PFSK-1 (cell line): ENCODE data around the gene INS.

ENCODE experiments used
- FOXP2 ChIP-seq: optimal IDR thresholded peaks from 2 replicates; pipeline ENCODE3; 2011; ENCODE audit warnings: borderline replicate concordance, control low read depth, inconsistent platforms; ENCODE audit not compliant: insufficient read depth; ENCODE audit errors: extremely low read length, extremely low read depth
- POLR2AphosphoS5 ChIP-seq: IDR thresholded peaks from 2 replicates; pipeline ENCODE4 v1.6.1; 2012; ENCODE audit warnings: low read depth, mild to moderate bottlenecking, control low read depth, low read length, moderate library complexity
- SIN3A ChIP-seq: IDR thresholded peaks from 2 replicates; pipeline ENCODE4 v1.6.1; 2012; ENCODE audit warnings: mild to moderate bottlenecking, low read length, moderate library complexity, borderline replicate concordance; ENCODE audit not compliant: insufficient read depth
- TAF1 ChIP-seq: IDR thresholded peaks from 2 replicates; pipeline ENCODE4 v1.6.1; 2012; ENCODE audit warnings: low read length, control low read depth, borderline replicate concordance; ENCODE audit not compliant: insufficient read depth
- TF ChIP-seq, protein P1 (sequence below), 2 experiments: IDR thresholded peaks; 2 replicates each; pipeline versions ENCODE4 v1.6.1 to v1.8.0; 2011 to 2012; ENCODE audit warnings: low read depth in 2 of 2, low read length in 2 of 2, control low read depth in 1 of 2, inconsistent platforms in 1 of 2, mild to moderate bottlenecking in 1 of 2, moderate library complexity in 1 of 2; ENCODE audit not compliant: insufficient read depth in 1 of 2

INS gene

DNA sequence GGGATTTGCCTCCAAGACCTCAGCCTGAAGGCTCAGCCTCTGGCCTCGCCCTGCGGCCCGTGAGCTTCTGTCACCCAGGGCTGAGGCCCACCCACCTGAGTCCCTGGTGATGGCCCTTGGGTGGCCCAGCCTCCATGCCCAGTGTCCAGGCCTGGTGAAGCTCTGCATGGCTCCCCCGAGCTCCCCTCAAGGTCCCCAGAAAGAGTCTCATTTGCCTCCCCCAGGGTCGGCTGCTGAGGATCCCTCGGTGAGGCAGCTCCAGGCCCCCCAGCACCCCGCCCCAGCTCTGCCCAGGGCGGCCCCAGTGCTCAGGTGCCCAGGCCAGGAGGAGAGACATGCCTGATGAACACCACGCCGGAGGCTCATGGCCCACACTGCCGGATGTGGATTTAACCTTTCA is 12.8 kb upstream of the INS start:
- TF ChIP-seq POLR2AphosphoS5: no peak
- TF ChIP-seq, protein P1, sequence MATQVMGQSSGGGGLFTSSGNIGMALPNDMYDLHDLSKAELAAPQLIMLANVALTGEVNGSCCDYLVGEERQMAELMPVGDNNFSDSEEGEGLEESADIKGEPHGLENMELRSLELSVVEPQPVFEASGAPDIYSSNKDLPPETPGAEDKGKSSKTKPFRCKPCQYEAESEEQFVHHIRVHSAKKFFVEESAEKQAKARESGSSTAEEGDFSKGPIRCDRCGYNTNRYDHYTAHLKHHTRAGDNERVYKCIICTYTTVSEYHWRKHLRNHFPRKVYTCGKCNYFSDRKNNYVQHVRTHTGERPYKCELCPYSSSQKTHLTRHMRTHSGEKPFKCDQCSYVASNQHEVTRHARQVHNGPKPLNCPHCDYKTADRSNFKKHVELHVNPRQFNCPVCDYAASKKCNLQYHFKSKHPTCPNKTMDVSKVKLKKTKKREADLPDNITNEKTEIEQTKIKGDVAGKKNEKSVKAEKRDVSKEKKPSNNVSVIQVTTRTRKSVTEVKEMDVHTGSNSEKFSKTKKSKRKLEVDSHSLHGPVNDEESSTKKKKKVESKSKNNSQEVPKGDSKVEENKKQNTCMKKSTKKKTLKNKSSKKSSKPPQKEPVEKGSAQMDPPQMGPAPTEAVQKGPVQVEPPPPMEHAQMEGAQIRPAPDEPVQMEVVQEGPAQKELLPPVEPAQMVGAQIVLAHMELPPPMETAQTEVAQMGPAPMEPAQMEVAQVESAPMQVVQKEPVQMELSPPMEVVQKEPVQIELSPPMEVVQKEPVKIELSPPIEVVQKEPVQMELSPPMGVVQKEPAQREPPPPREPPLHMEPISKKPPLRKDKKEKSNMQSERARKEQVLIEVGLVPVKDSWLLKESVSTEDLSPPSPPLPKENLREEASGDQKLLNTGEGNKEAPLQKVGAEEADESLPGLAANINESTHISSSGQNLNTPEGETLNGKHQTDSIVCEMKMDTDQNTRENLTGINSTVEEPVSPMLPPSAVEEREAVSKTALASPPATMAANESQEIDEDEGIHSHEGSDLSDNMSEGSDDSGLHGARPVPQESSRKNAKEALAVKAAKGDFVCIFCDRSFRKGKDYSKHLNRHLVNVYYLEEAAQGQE (IDR thresholded peaks at IDR 0.05; ENCODE audit: insufficient read depth in 1 of 2, low read depth in 2 of 2, low read length in 2 of 2): no peak
- TF ChIP-seq FOXP2: no peak
- no peak for TF ChIP-seq SIN3A
- no peak for TF ChIP-seq TAF1

DNA sequence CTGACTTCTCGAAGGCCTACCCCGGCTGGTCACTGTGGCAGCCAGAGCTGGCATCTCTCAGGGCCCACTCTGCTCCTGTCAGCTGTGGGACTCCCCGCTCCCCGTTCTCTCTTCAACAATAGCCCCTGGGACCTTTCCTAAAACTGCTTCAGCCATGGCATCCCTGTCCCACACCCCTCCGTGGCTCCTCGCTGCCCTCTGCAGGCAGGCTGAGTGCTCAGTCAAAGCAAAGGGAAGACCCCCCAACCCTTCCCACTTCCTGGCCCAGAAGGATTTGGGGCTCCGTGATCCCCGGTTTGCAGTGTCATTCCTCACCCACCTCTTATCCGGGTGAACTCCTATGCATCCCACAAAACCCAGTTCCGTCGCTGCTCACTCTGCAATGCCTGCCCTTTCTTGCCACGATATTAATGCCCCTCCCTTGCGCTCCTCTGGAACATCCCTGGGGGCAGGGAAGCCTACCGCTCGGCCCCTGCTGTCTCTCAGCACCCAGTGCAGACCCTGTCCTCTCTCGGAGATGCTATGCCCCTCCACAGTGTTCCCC is 12.2 kb upstream of the INS start:
- TF ChIP-seq POLR2AphosphoS5: no peak
- TF ChIP-seq FOXP2: no peak
- no peak for TF ChIP-seq TAF1
- TF ChIP-seq, protein P1 (IDR thresholded peaks at IDR 0.05; ENCODE audit: insufficient read depth in 1 of 2, low read depth in 2 of 2, low read length in 2 of 2): no peak
- no peak for TF ChIP-seq SIN3A

DNA sequence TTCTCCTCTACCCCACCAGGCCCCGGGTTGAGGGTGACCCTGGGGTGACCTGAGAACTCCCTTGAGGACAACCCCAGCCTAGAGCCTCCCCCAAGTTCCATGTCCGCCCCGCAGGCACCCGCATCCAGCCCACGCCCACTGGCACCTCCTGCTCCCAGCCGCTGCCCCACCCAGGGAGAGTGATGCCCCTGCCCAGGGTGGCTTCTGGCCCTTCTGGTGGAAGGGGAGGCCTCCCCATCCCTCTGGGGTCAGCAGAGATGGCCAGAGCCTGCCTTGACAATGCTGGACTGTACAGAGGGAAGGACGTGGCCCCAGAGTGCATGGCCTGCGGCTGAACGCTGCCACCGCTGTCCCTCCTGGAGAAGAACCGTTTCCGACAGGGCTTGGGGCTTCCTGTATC is 11.7 kb upstream of the INS start:
- TF ChIP-seq TAF1: no peak
- TF ChIP-seq SIN3A: no peak
- TF ChIP-seq POLR2AphosphoS5: no peak
- TF ChIP-seq, protein P1 (IDR thresholded peaks at IDR 0.05; ENCODE audit: insufficient read depth in 1 of 2, low read depth in 2 of 2, low read length in 2 of 2): no peak
- TF ChIP-seq FOXP2: no peak

DNA sequence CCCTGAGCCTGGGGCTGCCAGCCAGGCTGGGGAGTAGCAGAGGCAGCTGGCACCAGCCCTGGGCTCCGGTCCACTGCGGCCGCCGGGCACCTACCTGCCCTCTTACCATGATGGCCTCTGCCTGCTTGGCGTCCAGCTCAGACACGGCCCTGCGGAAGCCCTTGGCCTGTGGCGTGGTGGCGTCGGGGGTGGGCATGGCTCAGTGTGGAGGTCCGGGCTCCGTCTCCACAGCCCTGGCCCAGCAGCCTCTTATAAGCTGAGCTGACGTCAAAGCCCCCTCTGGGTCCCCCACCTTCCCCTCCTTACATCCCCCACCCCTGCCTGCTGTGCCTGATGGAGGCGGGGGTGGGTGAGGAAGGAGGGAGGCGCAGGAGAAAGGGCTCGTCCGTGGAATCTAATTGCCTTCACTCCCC is 10.6 kb upstream of the INS start, which contains the start of gene TH:
TSS of gene TH (minus strand) at position 225 of the 413 bp plus-strand sequence. CDS start at position 196, 29 bp downstream.
- no peak for TF ChIP-seq POLR2AphosphoS5
- TF ChIP-seq TAF1: no peak
- TF ChIP-seq, protein P1 (IDR thresholded peaks at IDR 0.05; ENCODE audit: insufficient read depth in 1 of 2, low read depth in 2 of 2, low read length in 2 of 2): no peak
- no peak for TF ChIP-seq FOXP2
- no peak for TF ChIP-seq SIN3A
